ENCODE data around the gene CCN2.

Gene CCN2

GRCh38 chr6:131950767-131951575, at the start of gene CCN2:
Gene CCN2 (minus strand): TSS chr6:131951372. CDS start chr6:131951172, 200 bp downstream.
- peak; percentile 100 for DNase-seq (ENCODE audit: low read depth)
- no peak for TF ChIP-seq CTCF (IDR thresholded peaks at IDR 0.05; ENCODE audit: control insufficient read depth, insufficient read depth, low read depth, low read length, missing control alignments)
- H3K4me3 ChIP-seq (ENCODE audit: control insufficient read depth, low read depth, low read length): peak within 1 kb of the TSS; percentile 83

GRCh38 chr6:132000296-132000695, 49.1 kb upstream of the CCN2 start:
- no peak for TF ChIP-seq CTCF (IDR thresholded peaks at IDR 0.05; ENCODE audit: control insufficient read depth, insufficient read depth, low read depth, low read length, missing control alignments)
- no peak for DNase-seq (ENCODE audit: low read depth)

GRCh38 chr6:131999545-132000146, 48.5 kb upstream of the CCN2 start:
- no peak for DNase-seq (ENCODE audit: low read depth)
- H3K4me3 ChIP-seq (ENCODE audit: control insufficient read depth, low read depth, low read length): no peak overlapping the region
- no peak for TF ChIP-seq CTCF (IDR thresholded peaks at IDR 0.05; ENCODE audit: control insufficient read depth, insufficient read depth, low read depth, low read length, missing control alignments)

More at GRCh38 chr6:132000296-132000695, 49.1 kb upstream of the CCN2 start:
- H3K4me3 ChIP-seq (ENCODE audit: control insufficient read depth, low read depth, low read length): no peak overlapping the region

GRCh38 chr6:131998255-131998982, 47.2 kb upstream of the CCN2 start:
- no peak for TF ChIP-seq CTCF (IDR thresholded peaks at IDR 0.05; ENCODE audit: control insufficient read depth, insufficient read depth, low read depth, low read length, missing control alignments)
- no peak for DNase-seq (ENCODE audit: low read depth)
- no peak overlapping the region for H3K4me3 ChIP-seq (ENCODE audit: control insufficient read depth, low read depth, low read length)

GRCh38 chr6:131997429-131998153, 46.4 kb upstream of the CCN2 start:
- H3K4me3 ChIP-seq (ENCODE audit: control insufficient read depth, low read depth, low read length): no peak overlapping the region
- DNase-seq (ENCODE audit: low read depth): no peak
- TF ChIP-seq CTCF (IDR thresholded peaks at IDR 0.05; ENCODE audit: control insufficient read depth, insufficient read depth, low read depth, low read length, missing control alignments): no peak

- H3K4me3 ChIP-seq (ENCODE audit: control insufficient read depth, low read depth, low read length): no peak overlapping the region
- TF ChIP-seq CTCF (IDR thresholded peaks at IDR 0.05; ENCODE audit: control insufficient read depth, insufficient read depth, low read depth, low read length, missing control alignments): no peak
- peak; percentile 62 for DNase-seq (ENCODE audit: low read depth)
These were observed 44.7 kb upstream of the CCN2 start for GRCh38 chr6:131995917-131996316.

Measured in AG09309 (cell line).